Immature natural killer cell (primary cell): ENCODE results near the gene DACH1. TPM values are rescaled to one million over a fixed set of nuclear protein-coding genes. Genes with fewer than 3 reads are reported as not detected.

Experiments
- DNase-seq, 3 donors: peaks; one replicate each; pipeline ENCODE4 v3.0.0; 2022; ENCODE audit warnings: mixed read lengths in 1 of 3
- H3K27ac Mint-ChIP-seq, 6 donors: one replicate each; pipeline ENCODE4 v1.8.0; 2020; ENCODE audit warnings: mixed read lengths in 6 of 6, mild to moderate bottlenecking in 5 of 6, inconsistent platforms in 4 of 6, moderate library complexity in 3 of 6
- H3K27me3 Mint-ChIP-seq, 3 donors: one replicate each; pipeline ENCODE4 v1.8.0; 2020 to 2021; ENCODE audit warnings: low read depth in 3 of 3, mild to moderate bottlenecking in 3 of 3, mixed read lengths in 3 of 3, moderate library complexity in 3 of 3, inconsistent platforms in 1 of 3
- H3K36me3 Mint-ChIP-seq, 3 donors: one replicate each; pipeline ENCODE4 v1.8.0; 2020; ENCODE audit warnings: mixed read lengths in 3 of 3, inconsistent platforms in 2 of 3, mild to moderate bottlenecking in 2 of 3
- H3K4me1 Mint-ChIP-seq, 2 donors: one replicate each; pipeline ENCODE4 v1.8.0; 2020; ENCODE audit warnings: inconsistent platforms in 2 of 2, mild to moderate bottlenecking in 2 of 2, mixed read lengths in 2 of 2, moderate library complexity in 1 of 2
- H3K4me3 Mint-ChIP-seq, 5 donors: one replicate each; pipeline ENCODE4 v1.8.0; 2020; ENCODE audit warnings: mild to moderate bottlenecking in 5 of 5, mixed read lengths in 5 of 5, inconsistent platforms in 3 of 5, moderate library complexity in 3 of 5
- H3K9me3 Mint-ChIP-seq, 6 donors: one replicate each; pipeline ENCODE4 v1.8.0; 2020; ENCODE audit warnings: mild to moderate bottlenecking in 6 of 6, mixed read lengths in 6 of 6, inconsistent platforms in 4 of 6, moderate library complexity in 3 of 6
- polyA plus RNA-seq, 3 donors: library from polyadenylated mRNA; unstranded; fragments of 300-500 nt; fragmentation: Illumina TruSeq; gene quantifications; one replicate each; pipeline ENCODE4 v1.2.3, GENCODE V29; 2021

Gene DACH1
- polyA plus RNA-seq, 3 donors from 2014 or later: 0.08 to 0.72 (median 0.32) TPM

DNA sequence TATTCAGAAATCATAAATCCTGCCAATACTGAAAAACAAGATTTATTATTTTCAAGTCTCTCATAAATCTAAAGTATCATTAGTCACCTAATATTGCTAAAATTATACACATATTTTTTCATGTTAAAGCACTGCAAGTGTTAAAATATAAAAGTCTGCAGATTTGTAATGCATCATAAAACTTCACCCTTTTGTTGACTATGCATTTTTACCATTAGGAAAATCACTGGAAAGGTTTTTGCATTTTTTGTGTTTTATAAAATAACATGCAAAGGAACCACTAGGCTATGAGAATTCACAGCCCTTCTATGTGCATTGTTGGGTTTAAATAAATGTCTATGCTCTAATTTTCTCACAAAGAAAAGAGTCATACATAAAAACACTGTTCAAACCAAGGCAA, 407.3 kb downstream of the DACH1 start:
- no peaks in the 10 kb centered on the region for H3K36me3 Mint-ChIP-seq
- H3K4me3 Mint-ChIP-seq: no peak overlapping the region
- no peaks in the 10 kb centered on the region for H3K4me1 Mint-ChIP-seq
- no peak overlapping the region for H3K27ac Mint-ChIP-seq
- DNase-seq: no peak
- H3K27me3 Mint-ChIP-seq: peaks cover 0 to 2% (median 0%) of the 10 kb centered on the region in 3 donors
- H3K9me3 Mint-ChIP-seq: peaks cover 0 to 16% (median 3%) of the 10 kb centered on the region in 6 donors

DNA sequence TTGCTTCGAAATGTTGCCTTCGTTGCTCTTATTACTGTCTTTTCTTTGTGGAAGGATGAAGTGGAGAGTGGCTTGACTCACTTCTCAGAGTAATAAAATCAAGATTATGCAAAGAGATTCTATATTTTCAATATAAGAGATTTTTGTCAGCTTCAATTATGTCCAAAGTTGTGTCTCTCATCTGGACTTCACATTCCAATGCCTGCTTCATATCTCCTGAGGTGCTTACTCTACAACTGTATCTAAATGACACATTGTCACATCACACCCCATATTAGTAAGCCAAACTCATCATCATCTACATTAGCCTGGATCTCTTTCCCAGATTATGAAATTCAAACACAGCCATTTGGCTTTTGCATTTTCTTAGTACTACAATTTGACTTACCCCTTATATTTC, 409.4 kb downstream of the DACH1 start:
- H3K9me3 Mint-ChIP-seq: peaks cover 0 to 10% (median 4%) of the 10 kb centered on the region in 6 donors
- peaks cover 0 to 2% (median 0%) of the 10 kb centered on the region in 3 donors for H3K27me3 Mint-ChIP-seq
- no peaks in the 10 kb centered on the region for H3K4me1 Mint-ChIP-seq
- H3K36me3 Mint-ChIP-seq: no peaks in the 10 kb centered on the region
- no peak overlapping the region for H3K27ac Mint-ChIP-seq
- no peak overlapping the region for H3K4me3 Mint-ChIP-seq
- DNase-seq: no peak

DNA sequence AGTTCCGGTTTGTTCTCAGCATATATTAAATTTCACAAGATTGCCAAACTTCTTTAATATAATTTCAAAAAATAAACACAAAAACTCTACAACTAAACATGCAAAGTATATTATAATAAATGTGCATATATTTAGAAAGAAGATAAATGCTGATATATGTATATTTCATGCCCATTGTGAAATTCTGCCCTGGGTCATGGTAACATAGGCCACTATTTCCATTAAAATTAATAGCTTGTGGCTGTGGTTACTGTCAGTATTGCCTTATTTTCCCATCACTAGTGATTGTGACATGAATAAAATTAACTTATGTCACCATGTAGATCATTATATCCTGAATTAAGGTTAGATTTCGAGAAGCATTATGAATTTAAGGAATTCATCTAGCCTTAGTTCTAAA, 410.9 kb downstream of the DACH1 start:
- no peak overlapping the region for H3K4me3 Mint-ChIP-seq
- H3K27ac Mint-ChIP-seq: no peak overlapping the region
- H3K4me1 Mint-ChIP-seq: no peaks in the 10 kb centered on the region
- no peaks in the 10 kb centered on the region for H3K36me3 Mint-ChIP-seq
- DNase-seq: no peak
- no peaks in the 10 kb centered on the region for H3K27me3 Mint-ChIP-seq
- H3K9me3 Mint-ChIP-seq: peaks cover 0 to 10% (median 3%) of the 10 kb centered on the region in 6 donors

DNA sequence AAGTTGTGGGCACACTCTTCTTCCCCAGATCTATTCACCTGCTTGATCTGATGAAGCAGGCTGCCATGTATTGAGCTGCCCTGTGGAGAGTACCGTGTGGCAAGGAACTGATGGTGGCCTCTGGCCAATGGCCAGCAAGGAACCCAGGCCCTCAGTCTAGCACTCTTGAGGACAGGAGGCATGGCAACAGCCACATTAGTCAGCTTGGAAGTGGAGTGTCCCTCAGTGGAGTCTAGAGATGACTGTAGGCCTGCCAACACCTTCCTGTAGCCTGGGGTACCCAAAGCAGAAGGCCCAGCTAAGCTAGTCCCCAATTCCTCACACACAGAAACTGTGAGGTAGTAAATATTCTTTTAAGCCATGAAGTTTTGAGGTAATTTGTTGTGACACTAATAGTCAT, 412.5 kb downstream of the DACH1 start:
- Mint-ChIP-seq H3K4me3 (no peak overlapping the region), H3K36me3 (no peaks in the 10 kb centered on the region), H3K9me3 (peaks cover 0 to 15% (median 6%) of the 10 kb centered on the region in 6 donors), H3K27ac (no peak overlapping the region), H3K4me1 (no peaks in the 10 kb centered on the region), H3K27me3 (no peaks in the 10 kb centered on the region)
- DNase-seq: no peak

DNA sequence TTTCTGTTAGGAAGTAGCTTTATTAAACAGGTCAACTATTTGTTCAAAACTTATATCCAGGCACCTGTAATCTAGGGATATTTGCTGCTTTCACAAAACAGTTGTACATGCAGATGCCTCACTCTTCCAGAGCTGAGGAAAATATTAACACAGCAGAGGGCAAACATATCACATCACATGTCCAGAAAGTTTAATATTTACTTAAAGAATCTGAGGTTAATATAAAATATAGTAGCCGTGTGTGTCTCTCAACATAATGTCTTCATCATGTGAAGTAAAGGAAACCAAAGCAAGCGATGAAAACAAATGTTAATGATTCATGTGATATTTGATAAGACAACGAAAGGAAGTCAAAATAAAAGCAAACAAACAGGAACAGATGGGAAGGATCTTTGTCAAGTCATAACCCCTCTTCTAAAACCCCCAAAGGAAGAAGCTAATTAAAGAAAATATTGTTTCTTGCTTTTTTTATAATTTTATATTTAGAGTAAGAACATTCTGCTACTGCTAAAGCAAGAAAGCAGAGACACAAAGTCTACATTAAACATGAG, 418.8 kb downstream of the DACH1 start:
- no peak overlapping the region for H3K27ac Mint-ChIP-seq
- no peak for DNase-seq
- H3K36me3 Mint-ChIP-seq: no peaks in the 10 kb centered on the region
- H3K4me1 Mint-ChIP-seq: no peaks in the 10 kb centered on the region
- H3K27me3 Mint-ChIP-seq: peaks cover 0 to 1% (median 0%) of the 10 kb centered on the region in 3 donors
- H3K4me3 Mint-ChIP-seq: no peak overlapping the region
- peaks cover 0 to 24% (median 3%) of the 10 kb centered on the region in 6 donors for H3K9me3 Mint-ChIP-seq

DNA sequence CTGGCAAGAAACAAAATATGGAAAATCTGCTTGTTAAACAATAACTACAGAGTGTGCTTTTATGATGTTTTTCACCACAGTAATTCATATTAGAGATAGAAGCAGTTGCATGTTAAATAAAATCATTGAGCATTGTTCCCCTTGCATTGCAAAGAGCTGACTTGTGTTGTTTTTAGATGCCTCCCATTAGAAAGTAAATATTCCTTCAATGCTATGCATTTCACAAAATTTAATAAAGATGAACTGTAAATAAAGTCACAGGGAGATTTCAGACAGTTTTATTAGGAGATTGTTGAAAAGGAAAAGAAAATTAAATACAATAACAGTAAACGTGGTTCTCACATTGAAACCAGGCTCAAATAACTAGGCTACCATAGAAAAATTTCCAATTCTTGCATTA, 429.3 kb downstream of the DACH1 start:
- H3K9me3 Mint-ChIP-seq: peaks cover 0 to 39% (median 3%) of the 10 kb centered on the region in 6 donors

DNA sequence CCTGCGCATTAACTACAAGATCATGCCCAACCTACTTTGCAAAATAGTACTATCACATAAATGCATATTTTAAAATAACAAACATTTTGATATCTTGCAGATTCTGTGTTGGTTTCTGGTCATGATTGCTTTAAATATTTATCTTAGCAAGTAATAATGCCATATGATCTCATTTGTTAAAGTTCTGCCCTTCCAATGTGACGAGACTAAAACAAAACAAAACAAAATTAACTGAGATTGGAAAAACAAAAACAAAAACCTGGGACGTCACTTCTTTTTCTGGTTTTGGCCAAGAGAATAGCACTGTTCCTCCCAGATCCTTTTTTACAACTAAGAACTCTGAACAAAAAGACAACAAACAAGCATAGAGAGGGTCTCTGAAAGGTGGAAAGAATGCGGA, 436.3 kb downstream of the DACH1 start:
- DNase-seq: no peak
- Mint-ChIP-seq H3K4me3 (no peak overlapping the region), H3K27me3 (no peaks in the 10 kb centered on the region), H3K4me1 (no peaks in the 10 kb centered on the region), H3K36me3 (peaks cover 0 to 6% (median 0%) of the 10 kb centered on the region in 3 donors), H3K9me3 (peaks cover 4 to 40% (median 9%) of the 10 kb centered on the region in 6 donors), H3K27ac (no peak overlapping the region)

More for the DNA sequence above, 429.3 kb downstream of the DACH1 start:
- H3K4me1 Mint-ChIP-seq: no peaks in the 10 kb centered on the region
- no peak overlapping the region for H3K27ac Mint-ChIP-seq
- no peaks in the 10 kb centered on the region for H3K27me3 Mint-ChIP-seq
- no peak overlapping the region for H3K4me3 Mint-ChIP-seq
- H3K36me3 Mint-ChIP-seq: no peaks in the 10 kb centered on the region
- no peak for DNase-seq

DNA sequence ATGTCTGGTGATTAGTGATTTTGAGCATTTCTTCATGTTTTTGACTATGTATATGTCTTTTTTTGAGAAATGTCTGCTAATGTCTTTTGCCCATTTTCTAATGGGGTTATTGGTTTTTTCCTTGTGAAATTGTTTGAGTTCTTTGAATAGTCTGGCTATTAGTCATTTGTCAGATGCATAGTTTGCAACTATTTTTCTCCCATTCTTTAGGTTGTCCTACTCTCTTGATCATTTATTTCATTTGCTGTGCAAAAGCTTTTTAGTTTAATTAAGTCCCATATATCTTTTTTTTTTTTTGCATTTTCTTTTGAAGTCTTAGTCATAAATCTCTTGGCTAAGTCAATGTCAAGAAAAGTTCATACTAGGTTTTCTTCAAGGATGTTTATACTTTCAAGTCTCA, 449.8 kb downstream of the DACH1 start:
- no peaks in the 10 kb centered on the region for H3K36me3 Mint-ChIP-seq
- no peak overlapping the region for H3K27ac Mint-ChIP-seq
- DNase-seq: no peak
- peaks cover 15 to 59% (median 42%) of the 10 kb centered on the region in 6 donors for H3K9me3 Mint-ChIP-seq
- no peaks in the 10 kb centered on the region for H3K27me3 Mint-ChIP-seq
- H3K4me1 Mint-ChIP-seq: no peaks in the 10 kb centered on the region
- no peak overlapping the region for H3K4me3 Mint-ChIP-seq

DNA sequence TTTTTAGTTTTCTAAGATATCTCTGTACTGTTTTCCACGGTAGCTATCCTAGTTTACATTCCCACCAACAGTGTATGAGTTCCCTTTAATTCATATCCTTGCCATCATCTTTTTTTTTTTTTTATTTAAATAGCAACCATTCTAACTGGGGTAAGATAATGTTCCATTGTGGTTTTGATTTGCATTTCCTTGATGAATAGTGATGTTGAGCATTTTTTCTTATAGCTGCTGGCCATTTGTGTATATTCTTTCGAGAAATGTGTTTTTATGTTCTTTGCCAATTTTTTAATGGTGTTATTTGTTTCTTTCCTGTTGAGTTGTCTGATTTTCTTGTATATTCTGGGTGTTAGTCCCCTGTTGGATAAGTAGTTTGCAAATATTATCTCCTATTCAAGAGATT, 454.8 kb downstream of the DACH1 start:
- no peaks in the 10 kb centered on the region for H3K36me3 Mint-ChIP-seq
- DNase-seq: no peak
- no peaks in the 10 kb centered on the region for H3K27me3 Mint-ChIP-seq
- peaks cover 5 to 32% (median 20%) of the 10 kb centered on the region in 6 donors for H3K9me3 Mint-ChIP-seq
- H3K27ac Mint-ChIP-seq: no peak overlapping the region
- no peak overlapping the region for H3K4me3 Mint-ChIP-seq
- no peaks in the 10 kb centered on the region for H3K4me1 Mint-ChIP-seq

DNA sequence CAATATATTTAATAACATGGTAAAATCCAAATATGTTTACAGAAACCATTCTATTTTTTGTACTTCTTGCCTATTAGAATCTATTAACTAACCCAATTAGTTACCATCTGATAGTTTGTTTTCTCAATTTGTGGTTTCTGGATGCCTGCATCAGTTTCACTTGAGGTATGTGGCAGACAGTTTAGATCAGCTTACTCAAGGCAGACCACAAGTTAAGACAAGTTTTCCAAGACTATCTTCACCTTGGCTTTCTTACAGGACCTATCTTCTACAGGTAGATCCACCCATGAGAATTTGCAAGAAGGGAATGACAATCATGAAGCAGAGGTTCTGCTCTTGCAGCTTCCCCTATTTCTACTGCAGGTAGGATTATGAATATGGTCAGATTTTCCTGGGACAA, 458.6 kb downstream of the DACH1 start:
- Mint-ChIP-seq H3K4me1 (no peaks in the 10 kb centered on the region), H3K9me3 (peaks cover 5 to 32% (median 10%) of the 10 kb centered on the region in 6 donors), H3K4me3 (no peak overlapping the region), H3K27me3 (no peaks in the 10 kb centered on the region), H3K27ac (no peak overlapping the region), H3K36me3 (no peaks in the 10 kb centered on the region)
- DNase-seq: no peak

DNA sequence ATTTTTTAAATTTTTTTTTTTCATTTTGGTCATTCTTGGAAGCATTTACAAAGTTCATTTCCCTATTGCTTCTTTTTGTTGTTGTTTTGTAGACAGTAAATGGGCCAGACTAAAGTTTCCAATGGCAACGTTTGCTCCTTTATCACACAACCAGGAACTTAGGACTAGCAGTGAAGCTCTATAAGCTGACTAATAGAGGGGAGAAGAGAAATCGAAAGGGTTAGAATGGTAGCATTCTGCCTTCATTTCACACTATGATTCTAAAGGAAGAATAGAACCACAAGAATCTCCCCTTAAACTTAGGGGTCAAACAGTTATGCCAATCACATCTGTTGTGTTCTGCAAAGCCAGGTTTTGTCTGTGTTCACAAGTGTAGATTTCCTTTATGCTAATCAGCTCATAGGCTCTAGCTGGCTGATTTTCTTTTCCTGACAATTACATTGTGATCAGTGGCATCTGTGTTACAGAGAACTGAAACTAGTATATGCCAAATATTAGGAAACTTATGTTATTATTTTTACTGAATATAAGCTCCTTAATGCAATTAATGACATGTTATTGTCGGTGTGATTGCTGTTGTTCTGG, 467.3 kb downstream of the DACH1 start:
- H3K36me3 Mint-ChIP-seq: no peaks in the 10 kb centered on the region
- no peak for DNase-seq
- H3K4me1 Mint-ChIP-seq: no peaks in the 10 kb centered on the region
- H3K9me3 Mint-ChIP-seq: peaks cover 7 to 14% (median 11%) of the 10 kb centered on the region in 6 donors
- no peak overlapping the region for H3K4me3 Mint-ChIP-seq
- H3K27me3 Mint-ChIP-seq: no peaks in the 10 kb centered on the region
- no peak overlapping the region for H3K27ac Mint-ChIP-seq

DNA sequence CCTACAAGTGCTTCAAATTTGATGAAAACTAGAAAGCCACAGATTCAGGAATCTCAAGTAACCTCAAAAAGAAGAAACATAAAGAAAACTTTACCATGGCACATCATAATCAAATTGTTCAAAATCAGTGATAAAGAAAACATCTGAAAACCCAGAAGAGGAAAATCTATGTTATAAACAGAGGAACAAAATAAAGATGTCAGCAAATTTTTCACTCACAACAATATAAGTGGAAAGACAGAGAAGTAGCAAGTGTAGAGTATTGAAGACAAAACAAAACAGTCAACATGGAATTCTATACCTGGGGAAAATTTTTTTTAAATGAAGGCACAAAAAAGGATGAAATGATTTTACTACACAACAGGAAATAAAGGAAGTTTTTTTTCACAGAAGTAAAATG, 470.9 kb downstream of the DACH1 start:
- H3K36me3 Mint-ChIP-seq: peaks cover 0 to 3% (median 0%) of the 10 kb centered on the region in 3 donors
- no peak overlapping the region for H3K4me3 Mint-ChIP-seq
- no peaks in the 10 kb centered on the region for H3K4me1 Mint-ChIP-seq
- H3K27ac Mint-ChIP-seq: no peak overlapping the region
- no peak for DNase-seq
- peaks cover 0 to 2% (median 0%) of the 10 kb centered on the region in 3 donors for H3K27me3 Mint-ChIP-seq
- peaks cover 7 to 29% (median 16%) of the 10 kb centered on the region in 6 donors for H3K9me3 Mint-ChIP-seq

DNA sequence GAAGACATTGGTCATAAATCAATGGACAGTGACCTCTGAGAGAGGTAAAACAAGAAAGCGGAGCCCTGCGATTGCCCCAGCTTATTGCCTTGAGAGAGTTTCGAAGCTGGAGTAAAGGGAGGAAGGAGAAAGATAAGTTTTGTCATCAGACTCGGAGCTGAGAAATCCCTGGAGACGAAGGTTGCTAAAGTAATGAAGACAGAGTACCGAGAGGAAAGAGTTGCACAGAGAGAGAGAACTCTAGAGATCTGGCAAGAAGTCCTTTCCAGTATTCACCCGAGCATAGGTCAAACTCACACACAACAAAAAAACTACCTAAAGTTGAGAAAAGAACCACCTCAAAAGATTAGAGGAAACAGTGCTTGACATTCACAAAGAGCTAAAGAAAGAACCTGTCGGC, 472.0 kb downstream of the DACH1 start:
- Mint-ChIP-seq H3K36me3 (peaks cover 0 to 3% (median 0%) of the 10 kb centered on the region in 3 donors), H3K4me1 (no peaks in the 10 kb centered on the region), H3K9me3 (peaks cover 4 to 36% (median 21%) of the 10 kb centered on the region in 6 donors), H3K27ac (no peak overlapping the region), H3K27me3 (peaks cover 0 to 3% (median 0%) of the 10 kb centered on the region in 3 donors), H3K4me3 (no peak overlapping the region)
- DNase-seq: no peak

DNA sequence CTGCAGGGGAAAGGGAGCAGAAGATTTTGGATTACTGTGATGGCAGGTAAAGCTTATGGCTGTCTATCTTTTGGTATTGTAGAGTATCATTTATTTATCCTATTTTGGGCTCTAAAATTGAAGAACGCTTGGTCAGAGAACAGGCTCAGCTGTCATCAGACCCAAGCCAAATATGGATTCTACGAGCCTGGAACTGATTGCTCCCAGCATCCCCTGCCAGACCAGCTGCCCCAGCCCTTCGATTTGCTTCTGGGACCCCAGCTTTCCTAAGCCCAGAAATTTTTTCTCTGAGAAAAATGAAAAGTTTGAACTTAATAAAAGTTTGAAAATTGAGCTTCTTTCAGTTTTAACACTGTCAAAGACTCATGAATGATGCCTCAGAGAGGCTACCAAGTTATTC, 472.8 kb downstream of the DACH1 start:
- DNase-seq: no peak
- no peak overlapping the region for H3K4me3 Mint-ChIP-seq
- peaks cover 0 to 3% (median 0%) of the 10 kb centered on the region in 3 donors for H3K27me3 Mint-ChIP-seq
- no peak overlapping the region for H3K27ac Mint-ChIP-seq
- no peaks in the 10 kb centered on the region for H3K4me1 Mint-ChIP-seq
- H3K36me3 Mint-ChIP-seq: peaks cover 0 to 3% (median 0%) of the 10 kb centered on the region in 3 donors
- H3K9me3 Mint-ChIP-seq: peaks cover 3 to 36% (median 21%) of the 10 kb centered on the region in 6 donors
